ENCODE measurements around the gene TNFSF15. TPM values are rescaled to one million over a fixed set of nuclear protein-coding genes. Genes with fewer than 3 reads are reported as not detected.

The TNFSF15 gene
- total and polyA plus RNA-seq, 2 of the 4 experiments (the other 2 are of a cell fraction): 0.03 to 0.18 TPM

DNA sequence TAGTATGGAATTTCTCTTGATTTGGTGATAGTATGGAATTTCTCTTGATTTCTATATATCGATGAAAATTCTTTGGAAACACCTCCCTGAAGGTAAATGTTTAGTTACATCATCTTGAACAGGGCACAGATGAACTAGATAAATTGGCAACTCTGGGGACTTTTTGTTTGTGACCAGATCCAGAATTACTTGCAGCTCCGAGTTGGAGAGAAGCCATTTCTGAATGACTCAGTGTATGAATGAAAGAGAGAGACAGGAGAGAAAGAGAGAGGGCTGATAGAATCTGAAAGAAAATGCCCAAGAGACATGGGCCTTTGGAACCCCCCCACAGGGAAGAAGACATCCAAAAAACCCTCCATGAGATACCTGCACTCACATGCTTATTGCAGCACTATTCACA lies 14.1 kb downstream of the TNFSF15 start:
- in situ Hi-C loops (cut with MboI; ENCODE audit: low sequenced_read_pairs): no loop called here

More for the DNA sequence above, 14.1 kb downstream of the TNFSF15 start:
- Histone ChIP-seq H3K79me1 (ENCODE audit: low read depth in 1 of 2, low read length in 2 of 2) (no peaks in the 10 kb centered on the region), H2AFZ (replicated peaks; ENCODE audit: low read length, poor library complexity) (no peak overlapping the region), H3K9ac (ENCODE audit: low read depth, low read length) (no peak overlapping the region), H2BK120ac (ENCODE audit: low read depth, low read length) (no peak overlapping the region), H3K36me3 (ENCODE audit: control insufficient read depth, insufficient read depth, low read length) (no peaks in the 10 kb centered on the region), H3K4me1 (ENCODE audit: control insufficient read depth, insufficient read depth, low read length) (no peaks in the 10 kb centered on the region), H3K27me3 (ENCODE audit: control insufficient read depth, insufficient read depth, low read length) (peaks cover 11% of the 10 kb centered on the region; the same call in 1 of the 2 replicates), H3K56ac (ENCODE audit: extremely low read depth, insufficient read depth, low read length) (no peak overlapping the region), H3K4me3 (ENCODE audit: insufficient read depth, low read depth, low read length) (no peak overlapping the region), H3K14ac (replicated peaks; ENCODE audit: low read depth, low read length) (no peak overlapping the region), H4K8ac (ENCODE audit: low read depth in 2 of 2, low read length in 2 of 2) (no peak overlapping the region), H4K20me1 (ENCODE audit: insufficient read depth, low read length) (no peaks in the 10 kb centered on the region), H2BK20ac (ENCODE audit: low read depth, low read length) (no peak overlapping the region), H3K4ac (ENCODE audit: low read depth, low read length) (no peak overlapping the region), H3K23ac (ENCODE audit: low read depth, low read length) (no peak overlapping the region), H3K4me2 (ENCODE audit: low read depth, low read length) (no peak overlapping the region), H4K91ac (ENCODE audit: insufficient read depth, low read depth, low read length) (no peak overlapping the region), H2BK15ac (ENCODE audit: low read depth, low read length) (no peak overlapping the region), H3K9me3 (ENCODE audit: control insufficient read depth, insufficient read depth, low read length) (no peaks in the 10 kb centered on the region), H3K27ac (ENCODE audit: insufficient read depth, low read length) (no peak overlapping the region), H3K9me1 (ENCODE audit: insufficient read depth, low read length) (no peaks in the 10 kb centered on the region), H2BK5ac (ENCODE audit: low read depth, low read length, poor library complexity, severe bottlenecking) (no peak overlapping the region), H2AK9ac (replicated peaks; ENCODE audit: low read depth, low read length, poor library complexity) (no peak overlapping the region), H4K5ac (ENCODE audit: low read depth, low read length) (no peak overlapping the region), H3K18ac (ENCODE audit: low read depth, low read length) (no peak overlapping the region), H2AK5ac (ENCODE audit: low read depth, low read length) (no peak overlapping the region)
- 100% methylated on average over 1 of the region's 2 CpGs; no CpG with 5 or more reads in 1 of the 2 experiments for WGBS, 2 experiments (ENCODE audit: extremely low coverage in 2 of 2, insufficient read length in 1 of 2)
- CTCF ChIA-PET: no interaction called here
- no TSS peak for BruUV-seq (replicated peaks)
- TF ChIP-seq CEBPB (IDR thresholded peaks at IDR 0.05; ENCODE audit: low read depth, low read length): no peak
- no peak for TF ChIP-seq SMC3 (IDR thresholded peaks at IDR 0.05; ENCODE audit: low read depth, low read length)
- no peak for TF ChIP-seq ELK1 (IDR thresholded peaks at IDR 0.05; ENCODE audit: borderline replicate concordance, low read depth, low read length)
- TF ChIP-seq MAFK (IDR thresholded peaks at IDR 0.05; ENCODE audit: low read depth, low read length): no peak
- TF ChIP-seq RFX5 (IDR thresholded peaks at IDR 0.05; ENCODE audit: low read depth, low read length): no peak
- no peak for TF ChIP-seq FOS (IDR thresholded peaks at IDR 0.05; ENCODE audit: low read depth, low read length)
- no peak for TF ChIP-seq CTCF (conservative IDR thresholded peaks at IDR 0.05; ENCODE audit: low read depth, low read length)
- no peak for TF ChIP-seq MAZ (IDR thresholded peaks at IDR 0.05; ENCODE audit: borderline replicate concordance, low read depth, low read length)
- TF ChIP-seq RAD21 (IDR thresholded peaks at IDR 0.05; ENCODE audit: low read length): no peak
- TF ChIP-seq RCOR1 (IDR thresholded peaks at IDR 0.05; ENCODE audit: insufficient replicate concordance, low read length): no peak
- no peak for TF ChIP-seq NFE2L2 (IDR thresholded peaks at IDR 0.05; ENCODE audit: low read depth, low read length)
- TF ChIP-seq BHLHE40 (IDR thresholded peaks at IDR 0.05; ENCODE audit: low read depth, low read length): no peak
- no peak for TF ChIP-seq USF2 (IDR thresholded peaks at IDR 0.05; ENCODE audit: low read depth, low read length)
- TF ChIP-seq CHD1 (IDR thresholded peaks at IDR 0.05; ENCODE audit: low read depth, low read length): no peak
- TF ChIP-seq MXI1 (IDR thresholded peaks at IDR 0.05; ENCODE audit: borderline replicate concordance, low read depth, low read length): no peak
- no peak for TF ChIP-seq POLR2A (IDR thresholded peaks at IDR 0.05; ENCODE audit: low read depth, low read length)
- POLR2A ChIA-PET (ENCODE audit: unreplicated experiment): no interaction called here
- dilution Hi-C loops (cut with HindIII; ENCODE audit: low sequenced_read_pairs, unreplicated experiment) (no loop called here), intact Hi-C loops (cut with micrococcal nuclease) (no loop called here)
- ATAC-seq (ENCODE audit: low read depth): no peak
- DNase-seq: no peak

All from IMR-90 (cell line).